ENCODE results near the gene MELK.

The MELK gene

GRCh38 chr9:36576866-36577265 is 4.2 kb downstream of the MELK start:
- H3K4me3 ChIP-seq (ENCODE audit: low read depth, low read length), result no peak overlapping the region
- TF ChIP-seq CTCF (IDR thresholded peaks at IDR 0.05; ENCODE audit: control insufficient read depth, extremely low read depth, insufficient read depth), result no peak

GRCh38 chr9:36584620-36585460 is 12.1 kb downstream of the MELK start:
- DNase-seq (ENCODE audit: low read depth), result no peak
- no peak for TF ChIP-seq CTCF (IDR thresholded peaks at IDR 0.05; ENCODE audit: control insufficient read depth, extremely low read depth, insufficient read depth)
- no peak overlapping the region for H3K4me3 ChIP-seq (ENCODE audit: low read depth, low read length)

More at GRCh38 chr9:36576866-36577265, 4.2 kb downstream of the MELK start:
- no peak for DNase-seq (ENCODE audit: low read depth)

GRCh38 chr9:36590231-36590630 is 17.5 kb downstream of the MELK start:
- TF ChIP-seq CTCF (IDR thresholded peaks at IDR 0.05; ENCODE audit: control insufficient read depth, extremely low read depth, insufficient read depth), result no peak
- no peak for DNase-seq (ENCODE audit: low read depth)
- H3K4me3 ChIP-seq (ENCODE audit: low read depth, low read length), result no peak overlapping the region

- DNase-seq (ENCODE audit: low read depth), result no peak
- H3K4me3 ChIP-seq (ENCODE audit: low read depth, low read length), result no peak overlapping the region
- no peak for TF ChIP-seq CTCF (IDR thresholded peaks at IDR 0.05; ENCODE audit: control insufficient read depth, extremely low read depth, insufficient read depth)
These were observed 20.3 kb downstream of the MELK start for GRCh38 chr9:36592801-36593583.

GRCh38 chr9:36594213-36594612 is 21.5 kb downstream of the MELK start:
- no peak for DNase-seq (ENCODE audit: low read depth)
- no peak for TF ChIP-seq CTCF (IDR thresholded peaks at IDR 0.05; ENCODE audit: control insufficient read depth, extremely low read depth, insufficient read depth)
- H3K4me3 ChIP-seq (ENCODE audit: low read depth, low read length), result no peak overlapping the region

- no peak for DNase-seq (ENCODE audit: low read depth)
- no peak overlapping the region for H3K4me3 ChIP-seq (ENCODE audit: low read depth, low read length)
- TF ChIP-seq CTCF (IDR thresholded peaks at IDR 0.05; ENCODE audit: control insufficient read depth, extremely low read depth, insufficient read depth), result peak; percentile 63
These were observed 24.9 kb downstream of the MELK start for GRCh38 chr9:36597412-36598178.

Measured in LNCaP clone FGC (cell line).